Activated CD4-positive, alpha-beta T cell treated with anti-CD3 and anti-CD28 coated beads for 1 hour (primary cell): ENCODE results near the gene VPS37B.
A peak's percentile ranks its signal among the peaks of the same experiment; 100 is the strongest.

Experiments
- DNase-seq: peaks from one replicate; pipeline ENCODE4 v3.0.0-alpha.2; 2020

Gene VPS37B

GRCh38 chr12:122865268-122866231 lies 30.4 kb downstream of the VPS37B start:
- DNase-seq: no peak

- no peak for DNase-seq
Observed at GRCh38 chr12:122864894-122865253, 31.1 kb downstream of the VPS37B start.

GRCh38 chr12:122862872-122863701 lies 32.8 kb downstream of the VPS37B start:
- no peak for DNase-seq

GRCh38 chr12:122862110-122862634 lies 33.8 kb downstream of the VPS37B start:
- no peak for DNase-seq

- DNase-seq: no peak
Observed at GRCh38 chr12:122861587-122861970, 34.3 kb downstream of the VPS37B start.

GRCh38 chr12:122860854-122861586 lies 34.9 kb downstream of the VPS37B start:
- DNase-seq: no peak

GRCh38 chr12:122860040-122860853 lies 35.7 kb downstream of the VPS37B start:
- DNase-seq: peak; percentile 73

- no peak for DNase-seq
Observed at GRCh38 chr12:122859303-122860039, 36.5 kb downstream of the VPS37B start.

GRCh38 chr12:122858591-122859302 lies 37.2 kb downstream of the VPS37B start:
- DNase-seq: no peak

GRCh38 chr12:122858171-122858570 lies 37.8 kb downstream of the VPS37B start:
- no peak for DNase-seq

- DNase-seq: no peak
Observed at GRCh38 chr12:122856999-122857671, 38.8 kb downstream of the VPS37B start.

- no peak for DNase-seq
Observed at GRCh38 chr12:122855928-122856831, 39.7 kb downstream of the VPS37B start.

- DNase-seq: no peak
Observed at GRCh38 chr12:122855071-122855829, 40.7 kb downstream of the VPS37B start.

GRCh38 chr12:122854554-122854953 lies 41.4 kb downstream of the VPS37B start:
- no peak for DNase-seq

GRCh38 chr12:122853582-122854245 lies 42.2 kb downstream of the VPS37B start:
- no peak for DNase-seq

GRCh38 chr12:122852336-122853275 lies 43.3 kb downstream of the VPS37B start:
- DNase-seq: no peak
